Measurements from ENCODE around the gene WDR77.

Gene WDR77

DNA sequence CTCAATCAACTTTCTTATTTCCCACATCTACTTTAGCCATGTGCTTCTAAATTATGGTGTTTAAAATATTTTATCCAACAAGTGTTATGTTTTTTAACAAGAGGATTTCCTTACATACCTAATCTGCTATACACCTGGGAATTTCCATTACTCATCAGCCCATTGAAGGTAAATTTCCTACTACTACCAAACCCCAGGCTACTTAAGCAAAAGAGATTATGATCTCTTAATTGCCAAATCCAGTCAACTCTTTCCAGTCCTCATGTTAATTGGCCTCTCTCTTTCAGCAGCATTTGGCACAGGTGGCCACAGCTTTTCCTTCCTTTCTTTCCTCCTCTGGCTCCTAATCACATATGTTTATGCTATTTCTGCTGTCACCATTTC, 19.7 kb upstream of the WDR77 start:
- DNase-seq (ENCODE audit: low spot score) = no peak

DNA sequence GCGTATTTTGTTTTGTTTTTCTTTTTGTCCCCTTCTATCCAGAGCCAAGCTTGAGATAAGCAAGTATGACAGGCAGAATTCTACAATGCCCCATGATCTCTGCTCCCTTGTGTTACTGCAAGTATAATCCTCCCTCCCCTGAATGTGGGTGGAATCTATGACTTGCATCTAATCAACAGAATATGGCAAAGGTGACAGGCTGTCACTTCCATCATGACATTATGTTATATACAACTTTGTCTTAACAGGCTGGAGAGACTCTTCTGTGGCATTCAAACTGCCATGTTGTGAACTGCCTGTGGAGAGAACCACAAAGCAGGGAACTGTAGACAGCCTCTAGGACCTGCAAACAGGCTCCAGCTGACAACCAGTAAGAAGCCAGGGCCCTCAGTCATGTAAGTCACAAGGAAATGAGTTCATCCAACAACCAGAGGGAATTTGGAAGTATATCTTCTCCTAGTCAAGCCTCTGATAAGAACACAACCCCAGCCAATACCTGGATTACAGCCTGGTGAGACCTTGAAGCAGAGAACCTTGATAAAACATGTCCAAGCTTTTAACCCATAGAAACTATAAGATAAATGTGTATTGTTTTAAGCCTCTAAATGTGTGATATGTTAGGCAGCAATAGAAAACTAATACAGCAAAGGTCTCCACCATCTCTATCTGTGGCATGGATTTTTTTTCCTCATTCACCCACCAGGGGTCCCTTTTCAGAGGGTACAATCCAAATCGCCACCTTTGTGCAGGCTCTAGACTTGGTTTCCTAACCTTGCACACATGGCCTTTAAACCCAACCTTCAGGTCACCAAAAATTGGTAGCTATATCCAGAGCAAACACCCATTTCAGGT, 19.0 kb upstream of the WDR77 start:
- DNase-seq (ENCODE audit: low spot score) = peak; percentile 28

DNA sequence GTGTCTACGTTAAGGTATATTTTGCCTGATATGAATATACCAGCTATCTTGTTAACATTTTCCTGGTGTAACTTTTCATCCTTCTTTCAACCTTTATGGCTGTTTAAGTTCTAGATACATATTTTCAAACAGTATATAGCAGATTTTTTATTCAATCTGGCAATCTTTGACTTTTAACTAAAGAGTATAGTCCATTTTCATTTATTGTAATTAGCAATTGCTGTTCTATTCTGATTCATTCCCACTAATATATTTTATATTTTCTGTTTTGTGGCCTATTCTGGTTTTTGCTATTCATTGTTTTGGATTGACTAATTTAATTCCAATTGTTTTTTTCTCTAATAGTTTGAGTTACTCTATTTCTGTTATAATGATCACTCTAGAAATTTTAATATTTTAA, 17.4 kb upstream of the WDR77 start:
- DNase-seq (ENCODE audit: low spot score) = no peak

DNA sequence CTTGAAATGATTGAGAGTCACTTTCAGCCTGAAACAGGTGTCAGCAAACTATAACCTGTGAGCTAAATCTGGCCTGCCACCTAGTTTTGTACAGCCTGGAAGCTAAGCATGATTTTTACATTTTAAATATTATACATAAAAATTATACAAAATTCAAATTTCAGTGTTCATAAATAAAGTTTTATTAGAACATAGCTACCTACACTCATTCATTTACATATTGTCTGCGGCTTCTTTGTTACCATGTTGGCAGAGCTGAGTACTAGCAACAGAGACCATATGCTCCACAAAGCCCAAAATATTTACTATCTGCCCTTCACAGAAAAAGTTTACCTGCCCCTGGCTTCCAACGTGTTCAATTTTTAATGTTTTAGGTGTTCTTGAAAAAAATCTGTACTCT, 16.7 kb upstream of the WDR77 start:
- DNase-seq (ENCODE audit: low spot score) = no peak

DNA sequence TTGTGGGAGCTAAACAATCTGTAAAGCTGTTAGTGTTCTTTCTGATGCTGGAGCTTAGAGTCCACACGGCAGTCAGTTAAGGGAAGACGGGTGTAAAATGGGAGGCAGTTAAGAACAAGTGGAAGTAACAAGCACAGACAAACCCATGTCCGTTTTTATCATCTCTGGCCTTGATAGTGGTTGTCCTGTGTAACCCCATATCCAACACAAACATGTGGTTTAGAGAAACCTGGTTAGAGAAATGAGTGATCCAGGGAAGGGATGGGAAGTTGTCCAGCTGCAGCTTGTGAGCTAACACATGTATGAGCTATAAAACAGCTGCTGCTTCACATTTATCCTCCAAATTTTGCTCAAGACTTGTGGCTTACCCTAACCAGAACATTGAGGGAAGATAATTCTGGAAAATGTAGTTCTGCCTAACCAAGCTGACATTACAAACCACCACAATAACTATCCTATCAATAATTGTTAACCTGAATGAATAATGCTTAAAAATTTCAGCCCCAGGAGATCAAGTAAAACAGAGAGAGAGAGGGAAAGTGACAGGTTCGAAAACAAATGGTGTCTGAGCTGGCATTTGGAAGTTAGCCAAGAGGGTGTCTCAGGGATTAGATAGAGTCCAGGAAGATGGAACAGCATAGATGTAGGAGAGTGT, 14.1 kb upstream of the WDR77 start:
- no peak for DNase-seq (ENCODE audit: low spot score)

DNA sequence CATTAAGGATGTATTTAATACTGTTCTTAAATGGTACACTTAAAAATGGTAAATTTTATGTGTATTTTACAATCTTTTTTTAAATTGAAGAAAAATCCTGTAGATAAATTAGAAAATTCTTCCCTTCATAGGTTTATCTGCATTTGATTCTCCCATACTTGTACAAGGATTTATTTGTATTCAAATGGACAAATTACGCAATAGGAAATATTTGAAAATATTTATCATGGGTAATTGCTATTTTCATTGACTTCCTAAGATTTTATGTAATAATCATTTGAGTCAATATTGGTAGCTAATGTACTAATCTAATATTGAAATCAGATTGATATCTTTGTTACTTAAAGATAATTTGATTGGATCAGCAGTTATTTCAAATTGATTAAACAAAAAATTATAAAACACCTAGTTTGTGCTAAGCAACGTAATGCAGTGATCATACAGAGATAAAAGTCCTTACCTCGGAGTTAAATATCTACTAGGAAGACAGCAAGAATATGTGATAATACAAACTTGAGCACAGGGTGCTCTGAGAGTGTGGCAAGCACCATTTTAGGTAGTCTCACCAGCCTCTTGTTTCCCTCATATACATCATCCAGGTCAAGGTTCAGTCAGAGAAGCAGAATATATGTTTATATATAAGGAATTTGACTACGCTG, 13.4 kb upstream of the WDR77 start:
- no peak for DNase-seq (ENCODE audit: low spot score)

DNA sequence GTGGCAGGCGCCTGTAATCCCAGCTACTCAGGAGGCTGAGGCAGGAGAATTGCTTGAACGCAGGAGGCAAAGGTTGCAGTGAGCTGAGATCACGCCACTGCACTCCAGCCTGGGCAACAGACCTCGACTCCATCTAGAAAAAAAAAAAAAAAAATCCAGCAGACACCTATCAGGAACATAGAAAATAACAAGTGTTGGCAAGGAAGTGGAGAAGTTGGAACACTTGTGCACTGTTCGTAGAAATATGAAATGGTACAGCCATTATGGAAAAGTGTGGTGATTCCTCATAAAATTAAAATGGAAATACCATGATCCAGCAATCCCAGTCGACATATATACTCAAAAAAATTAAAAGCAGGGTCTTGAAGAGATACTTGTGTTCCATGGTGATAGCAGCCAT, 12.7 kb upstream of the WDR77 start:
- no peak for DNase-seq (ENCODE audit: low spot score)

DNA sequence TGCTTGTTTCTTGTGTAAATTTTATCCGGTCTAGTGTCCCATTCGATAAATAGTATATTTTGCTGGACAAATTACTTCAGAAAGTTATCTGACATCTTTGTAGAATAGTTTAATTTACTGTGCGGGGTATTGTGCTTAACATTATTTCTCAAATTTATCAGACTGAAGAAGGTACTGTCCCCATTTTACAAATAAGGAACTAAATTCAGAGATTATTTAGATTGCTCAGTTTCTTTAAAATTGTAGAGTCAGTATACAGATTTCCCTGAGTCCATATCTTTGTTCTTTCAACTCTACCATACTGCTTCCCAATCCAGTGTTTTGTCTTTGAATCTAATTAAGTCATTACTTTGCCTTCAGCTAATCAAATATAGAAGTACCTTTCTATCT, 6.6 kb upstream of the WDR77 start:
- no peak for DNase-seq (ENCODE audit: low spot score)

DNA sequence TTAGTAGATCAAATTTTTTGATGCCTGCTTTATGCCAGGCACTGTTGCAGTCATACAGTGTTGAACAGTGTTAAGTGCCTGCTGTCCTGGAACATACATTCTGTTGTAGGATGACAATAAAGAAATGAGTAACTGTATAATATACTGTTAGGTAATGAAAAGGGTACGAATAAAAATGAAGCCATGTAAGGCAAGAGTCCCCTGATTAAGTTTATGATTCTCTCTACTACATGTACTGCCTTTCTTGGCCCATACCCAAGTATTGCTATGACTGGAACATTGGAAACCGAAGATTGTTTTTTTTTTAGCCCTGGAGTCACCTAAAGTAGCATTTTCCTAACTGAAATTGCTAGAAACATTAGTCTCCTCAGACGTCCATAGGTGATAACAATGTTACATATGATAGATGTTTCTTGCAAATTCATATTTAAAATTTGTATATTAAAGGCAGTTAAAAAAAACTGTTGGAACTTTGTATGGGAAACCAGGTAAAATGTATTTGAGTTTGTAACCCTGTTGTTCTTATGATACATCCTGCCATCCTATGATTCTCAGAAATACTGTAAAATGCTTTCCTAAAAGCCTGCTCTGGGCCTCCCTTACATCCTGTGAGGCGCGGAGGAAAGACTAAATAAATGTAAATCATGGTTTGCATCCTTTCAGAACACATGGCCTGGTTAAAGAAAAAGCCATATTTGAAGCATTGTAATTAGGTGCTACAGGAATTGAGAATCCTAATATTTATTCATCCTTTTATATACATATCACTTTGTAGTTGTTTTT, 6.0 kb upstream of the WDR77 start:
- no peak for DNase-seq (ENCODE audit: low spot score)

DNA sequence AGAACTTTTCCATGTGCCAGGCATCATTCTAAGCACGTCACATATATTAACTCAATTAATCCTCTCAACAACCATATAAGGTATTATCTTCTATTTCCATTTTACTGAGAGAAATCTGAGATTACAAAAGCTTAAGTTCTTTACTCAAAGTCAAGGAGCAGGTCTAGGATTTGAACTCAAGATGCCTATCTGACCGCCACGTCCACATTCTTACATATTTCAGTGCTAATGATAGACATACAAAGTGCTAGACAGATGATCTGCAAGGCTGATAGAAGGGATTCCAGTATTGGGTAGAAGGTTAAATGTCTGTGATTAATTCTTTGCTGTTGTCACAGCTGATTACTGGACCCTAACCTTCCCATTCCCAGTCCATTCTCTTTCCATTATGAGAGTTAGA, 4.7 kb upstream of the WDR77 start:
- DNase-seq (ENCODE audit: low spot score) = no peak

DNA sequence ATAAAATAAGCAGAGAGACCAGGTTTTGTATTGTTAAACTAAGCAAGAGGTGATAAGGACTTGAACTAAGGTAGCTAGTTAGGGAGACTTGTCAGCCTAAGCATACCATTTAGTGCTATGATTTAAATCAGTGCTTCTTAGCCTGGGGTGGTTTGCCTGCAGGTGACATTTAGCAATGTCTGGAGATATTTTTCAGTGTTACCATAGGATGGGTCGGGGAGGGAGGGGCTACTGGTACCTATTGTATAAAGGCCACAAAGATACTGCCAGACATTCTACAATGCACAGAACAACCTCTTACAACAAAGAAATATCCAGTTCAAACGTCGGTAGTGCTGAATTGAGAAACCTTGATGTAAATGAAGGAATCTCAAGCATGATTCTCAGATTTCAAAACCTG, 3.5 kb upstream of the WDR77 start:
- DNase-seq (ENCODE audit: low spot score) = no peak

DNA sequence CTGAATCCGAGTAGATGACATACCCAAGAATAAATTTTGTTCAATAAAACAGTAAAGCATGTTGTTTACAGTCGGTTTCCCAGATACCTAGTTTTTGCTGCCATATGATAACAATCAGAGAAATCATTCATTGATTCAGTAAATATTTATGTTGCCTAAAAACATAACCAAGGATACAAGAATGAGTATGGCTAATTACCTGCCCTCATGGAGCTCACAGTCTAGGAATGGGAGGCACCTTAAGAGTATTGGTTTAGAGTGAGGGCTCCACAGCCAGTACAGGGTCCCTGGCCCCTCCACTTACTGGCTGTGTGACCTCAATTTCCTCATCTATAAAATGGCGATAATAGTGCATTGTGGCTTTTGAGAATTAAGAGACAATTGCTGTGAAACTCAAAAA, 1.1 kb upstream of the WDR77 start:
- no peak for DNase-seq (ENCODE audit: low spot score)

DNA sequence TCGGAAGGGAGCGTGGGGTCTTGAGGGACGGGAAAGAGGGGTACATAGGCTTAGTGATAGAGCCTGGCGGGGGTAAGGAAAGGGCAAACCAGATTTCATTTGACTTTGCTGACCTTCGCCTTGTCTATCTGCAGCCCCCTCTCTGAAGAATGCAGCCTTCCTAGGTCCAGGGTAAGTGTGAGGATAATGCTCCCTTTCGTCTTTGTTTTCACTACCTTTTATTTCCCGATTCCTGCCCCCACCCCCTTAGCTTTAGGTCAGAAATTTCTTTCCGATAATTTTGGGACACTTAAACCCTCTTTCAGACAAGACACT, 604 bp upstream of the WDR77 start:
- no peak for DNase-seq (ENCODE audit: low spot score)

DNA sequence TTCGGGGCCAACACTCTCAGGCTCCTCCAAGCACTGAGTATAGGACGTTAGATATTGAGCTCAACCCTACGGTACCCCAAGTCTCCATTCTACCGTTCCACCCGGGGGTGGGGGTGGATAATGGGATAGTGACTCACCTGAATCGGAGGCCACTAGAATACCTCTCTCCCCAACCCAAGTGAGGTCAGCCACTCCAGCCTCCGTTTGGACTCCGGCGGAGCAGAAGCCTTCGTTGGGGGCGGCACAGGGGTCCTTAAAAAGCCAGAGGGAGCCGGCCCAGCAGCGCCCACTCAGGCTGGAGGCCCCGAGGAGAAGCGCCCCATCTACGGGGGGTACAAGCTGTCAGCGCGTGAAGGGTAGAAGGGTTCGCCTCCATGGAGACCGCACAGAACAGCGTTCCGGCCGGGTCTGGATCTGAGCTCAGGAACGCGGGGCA, 556 bp downstream of the WDR77 start:
- DNase-seq (ENCODE audit: low spot score) = peak; percentile 48

DNA sequence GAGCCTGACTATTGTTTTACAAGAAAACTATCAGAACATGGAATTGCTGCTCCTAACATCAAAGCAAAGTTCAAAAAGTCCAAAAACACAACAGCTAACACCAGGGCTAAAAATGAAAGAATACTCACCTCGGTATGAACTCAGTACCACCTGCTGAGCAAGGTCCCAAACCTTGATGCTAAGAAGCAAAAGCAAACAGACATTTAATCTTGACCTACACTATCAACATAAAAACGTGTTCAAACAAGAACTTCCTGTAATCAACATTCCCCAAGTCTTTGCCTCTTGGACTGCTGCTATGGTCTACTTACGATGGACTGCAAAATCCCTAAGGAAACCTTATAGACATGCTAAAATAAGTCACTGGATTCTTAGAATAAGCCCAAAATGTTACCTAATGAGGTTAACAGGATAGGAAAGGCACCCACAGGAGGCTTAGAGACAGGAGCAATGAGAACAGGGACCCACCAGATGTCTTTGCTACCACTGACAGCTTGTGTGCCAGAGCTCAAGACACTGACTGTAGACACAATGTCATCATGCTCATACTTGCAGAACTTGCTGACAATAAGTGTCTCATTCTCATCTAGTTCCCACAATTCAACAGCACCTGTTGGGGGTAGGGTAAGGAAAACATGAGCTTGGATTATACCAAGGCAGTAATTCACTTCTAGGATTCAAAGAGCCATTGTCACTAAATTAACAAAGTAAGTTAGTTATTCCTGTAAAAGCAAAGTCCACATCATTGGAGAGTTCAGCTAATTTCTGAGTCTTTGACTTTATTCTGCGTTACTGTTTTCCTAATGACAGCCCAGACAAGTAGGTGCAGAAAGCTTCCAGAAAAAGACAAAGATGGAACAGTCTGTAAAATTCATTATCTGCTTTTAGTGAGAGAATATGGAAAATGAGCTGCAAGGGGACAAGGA, 1.8 kb downstream of the WDR77 start:
- no peak for DNase-seq (ENCODE audit: low spot score)

DNA sequence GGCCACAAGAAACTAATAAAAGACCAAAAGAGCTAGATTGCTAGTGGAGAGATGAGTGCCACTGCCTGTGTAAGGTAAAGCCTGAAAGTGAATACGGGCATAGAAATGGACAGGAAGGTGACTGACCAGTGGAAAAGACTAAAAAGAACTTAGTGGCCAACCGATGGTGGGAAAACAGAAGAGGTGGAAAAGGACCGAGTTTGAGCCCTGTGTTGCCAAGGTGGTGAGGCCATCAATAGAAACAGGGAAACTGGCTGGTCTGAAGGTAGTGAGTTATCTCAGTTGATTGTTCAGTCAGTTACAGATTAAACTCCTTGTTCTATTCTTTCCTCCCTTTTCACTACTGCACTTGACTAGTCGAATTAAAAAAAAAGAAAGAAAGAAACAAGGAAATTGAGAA, 2.5 kb downstream of the WDR77 start:
- no peak for DNase-seq (ENCODE audit: low spot score)

DNA sequence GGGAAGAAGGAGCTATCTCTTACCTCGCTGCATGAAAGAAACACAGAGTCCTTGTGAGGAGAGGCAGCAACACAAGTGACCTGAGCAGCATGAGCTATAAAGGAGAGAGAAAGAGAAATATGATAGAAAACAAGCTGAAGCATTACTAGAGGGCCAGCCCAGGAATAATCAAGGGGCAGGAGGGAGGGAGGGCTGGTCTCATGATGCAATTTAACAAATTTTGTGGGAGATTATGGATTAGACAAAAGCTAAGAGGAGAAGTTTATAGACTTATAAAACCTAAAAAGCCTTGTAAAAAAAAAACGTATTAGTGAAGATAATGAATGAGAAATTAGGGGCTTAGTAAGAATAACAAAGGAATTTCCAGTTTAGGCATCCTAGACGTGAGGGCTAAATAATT, 5.0 kb downstream of the WDR77 start:
- no peak for DNase-seq (ENCODE audit: low spot score)

DNA sequence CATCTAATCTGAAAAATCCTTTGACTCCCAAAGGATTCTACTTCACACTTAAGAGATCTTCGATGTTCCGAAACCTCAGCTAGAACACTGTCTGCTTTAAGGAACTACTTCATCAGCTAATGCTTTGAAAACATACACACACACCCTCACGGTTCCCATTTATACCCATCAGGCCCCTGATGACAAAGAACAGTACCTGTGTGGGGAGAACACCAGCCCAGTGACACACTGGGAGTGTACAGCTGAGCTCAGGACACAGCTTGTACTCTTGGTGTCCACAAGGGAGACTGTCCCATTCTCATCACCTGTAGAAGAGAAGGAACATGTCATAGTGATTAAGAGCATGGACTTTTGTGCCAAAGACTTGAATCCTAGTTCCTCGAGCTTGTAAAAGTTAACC, 6.6 kb downstream of the WDR77 start:
- DNase-seq (ENCODE audit: low spot score) = no peak

DNA sequence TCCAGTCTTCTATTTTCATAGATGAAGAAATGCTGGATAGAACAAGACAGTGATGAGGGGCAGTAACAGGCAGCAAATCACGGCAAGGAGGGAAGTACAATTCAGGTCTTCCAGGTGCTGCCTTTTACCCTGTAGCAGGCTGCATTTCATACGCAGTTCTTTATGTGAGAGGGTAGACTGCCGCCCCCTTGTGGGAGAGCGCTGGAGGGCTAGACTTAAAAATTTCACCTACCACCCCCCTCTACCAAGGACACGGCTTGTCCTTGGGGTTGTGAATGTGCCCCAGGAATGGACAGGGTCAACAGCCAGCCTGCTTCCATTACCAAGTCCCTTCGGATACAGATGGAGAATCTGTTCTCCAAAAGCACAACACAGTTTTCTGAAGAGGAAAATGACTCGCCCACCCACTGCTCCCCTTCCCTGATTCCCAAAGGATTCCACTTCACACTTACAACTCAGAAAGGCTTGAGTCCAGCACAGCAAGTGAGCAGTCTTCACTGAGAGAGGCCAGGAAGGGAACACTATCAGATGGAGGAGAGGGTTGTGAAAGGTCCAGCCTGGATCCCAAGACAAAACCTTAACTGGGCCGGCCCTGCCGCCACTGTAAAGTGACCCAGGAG, 7.4 kb downstream of the WDR77 start:
- DNase-seq (ENCODE audit: low spot score) = peak; percentile 75

DNA sequence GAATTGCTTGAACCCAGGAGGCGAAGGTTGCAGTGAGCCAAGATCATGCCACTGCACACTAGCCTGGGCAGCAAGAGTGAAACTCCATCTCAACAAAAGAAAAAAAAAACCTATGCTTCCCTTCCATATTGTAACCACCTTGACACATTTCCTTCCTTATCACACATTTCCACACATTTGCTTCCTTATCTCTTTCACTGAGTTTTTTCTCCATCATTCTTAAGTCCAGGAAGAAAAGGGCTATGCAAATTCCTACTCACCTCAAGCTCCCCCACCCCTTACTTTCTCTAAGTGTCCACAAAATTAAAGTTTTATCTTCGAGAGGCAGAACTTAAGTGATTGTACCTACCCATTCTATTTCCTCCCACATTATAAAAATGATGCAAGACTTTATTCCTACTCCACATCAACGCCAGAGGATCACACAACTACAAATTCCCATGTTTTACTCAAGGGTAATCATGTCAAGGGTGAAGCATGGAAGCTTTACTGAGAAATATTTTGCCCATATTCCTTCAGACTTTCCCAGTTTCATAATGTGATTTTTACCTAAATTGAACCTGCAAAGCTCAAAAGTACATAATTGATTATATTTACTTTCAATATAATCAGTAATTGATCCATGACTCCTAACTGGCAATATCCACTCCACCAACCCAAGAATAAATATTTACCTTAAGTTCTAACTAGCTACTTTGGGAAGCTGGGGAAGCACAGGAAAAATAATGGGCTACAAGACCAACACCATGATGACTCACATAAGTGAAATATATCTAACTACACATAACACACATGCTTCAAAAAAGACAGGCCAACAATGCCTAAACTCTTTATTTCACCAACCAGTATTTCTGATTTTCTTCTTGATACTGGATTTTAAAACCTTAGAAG, 9.3 kb downstream of the WDR77 start:
- DNase-seq (ENCODE audit: low spot score) = no peak
